Left colon (tissue), 2 donors: ENCODE measurements around the gene HMGA1. TPM values are rescaled to one million over a fixed set of nuclear protein-coding genes. Genes with fewer than 3 reads are reported as not detected.

Experiments
- ATAC-seq: fragments of 200-7000 bp; cut with Tn5 transposase; one replicate; pipeline ENCODE4 v1.9.1; 2020; ENCODE audit warnings: mild to moderate bottlenecking, moderate library complexity
- DNase-seq, 2 donors: peaks; one replicate each; pipeline ENCODE4 v3.0.0-alpha.2; 2020
- intact Hi-C, 2 donors: fragments of 100-400 bp; cut with DNase I in 1 of 2; cut with micrococcal nuclease in 1 of 2; formaldehyde crosslinking; loops; one replicate each; pipeline versions ENCODE4 v1.11.2 to v1.14.0; 2022; cut with DNase I, micrococcal nuclease
- microRNA-seq, 2 donors: library from miRNA; unstranded; fragments of <30 nt; microRNA quantifications; one replicate each; pipeline versions ENCODE4 v1.1.0 to v1.2.0, GENCODE V29; 2020
- total RNA-seq, 2 donors: library from RNA; stranded (reverse); fragmentation: NEBNext Ultra II Directional; extraction: Animal tissue kit (Norgen Biotek cat#: 25700); gene quantifications; one replicate each; pipeline ENCODE4 v1.2.1, GENCODE V29; 2021
- donor health status: DM: no; HTN: no; CAD: no.
- donor health status: DM: yes; HTN: yes; CAD: no.

HMGA1 gene
- total RNA-seq, 2 donors from 2014 or later, result 116 to 152 TPM

- ATAC-seq (no peak), DNase-seq (no peak)
- intact Hi-C loops, result no loop called here
Measured at GRCh38 chr6:34276191-34276590, 39.5 kb downstream of the HMGA1 start.

- DNase-seq (no peak), ATAC-seq (no peak)
- intact Hi-C loops, result no loop called here
Measured at GRCh38 chr6:34276881-34277762, 40.4 kb downstream of the HMGA1 start.

- intact Hi-C loops, result no loop called here
- ATAC-seq, result no peak
- DNase-seq, result no peak
Measured at GRCh38 chr6:34277763-34278112, 41.1 kb downstream of the HMGA1 start.

- ATAC-seq (peak; percentile 26), DNase-seq (no peak)
- intact Hi-C loops, result no loop called here
Measured at GRCh38 chr6:34278833-34279232, 42.2 kb downstream of the HMGA1 start.

- DNase-seq (no peak), ATAC-seq (no peak)
- intact Hi-C loops, result no loop called here
Measured at GRCh38 chr6:34280216-34280615, 43.5 kb downstream of the HMGA1 start.

GRCh38 chr6:34281702-34282334, 45.1 kb downstream of the HMGA1 start:
- DNase-seq, result no peak
- ATAC-seq, result no peak

GRCh38 chr6:34284563-34285447, 48.1 kb downstream of the HMGA1 start:
- intact Hi-C loops, result no loop called here
- ATAC-seq, result no peak
- DNase-seq, result peak; percentile 26 to 43

More at GRCh38 chr6:34281702-34282334, 45.1 kb downstream of the HMGA1 start:
- intact Hi-C loops, result no loop called here

- DNase-seq (no peak), ATAC-seq (no peak)
- intact Hi-C loops, result no loop called here
Measured at GRCh38 chr6:34285448-34286164, 48.9 kb downstream of the HMGA1 start.

GRCh38 chr6:34288581-34288980, 51.9 kb downstream of the HMGA1 start:
- intact Hi-C loops, result no loop called here
- no peak for ATAC-seq
- no peak for DNase-seq

- intact Hi-C loops, result no loop called here
- ATAC-seq (no peak), DNase-seq (no peak)
Measured at GRCh38 chr6:34289137-34289536, 52.5 kb downstream of the HMGA1 start.

GRCh38 chr6:34292954-34293353, 56.3 kb downstream of the HMGA1 start:
- intact Hi-C loops, result no loop called here
- ATAC-seq, result no peak
- no peak for DNase-seq

GRCh38 chr6:34295721-34296120, 59.0 kb downstream of the HMGA1 start:
- intact Hi-C loops, result no loop called here
- ATAC-seq, result no peak
- no peak for DNase-seq

Small RNAs within 50 kb of the gene (microRNA-seq; reads per million reads assigned to microRNA genes)
- 0 reads per million in 2 donors for gene MIR6835

Other genes with a start within 250 kb of the HMGA1 start
- not detected for gene GRM4, start 90.8 kb upstream of the HMGA1 start, total RNA-seq
- 10 to 100 TPM in 1 of 2 donors, 1 to 10 TPM in 1; 8.2 to 11.5 TPM for gene SMIM29, start 12.1 kb downstream of the HMGA1 start, total RNA-seq
- gene NUDT3, start 155.8 kb downstream of the HMGA1 start, total RNA-seq, result 10 to 100 TPM; 19.5 to 21.9 TPM
- gene RPS10, start 189.2 kb downstream of the HMGA1 start, total RNA-seq, result 100 to 1,000 TPM; 904 to 935 TPM
- gene PACSIN1, start 229.2 kb downstream of the HMGA1 start, total RNA-seq, result under 1 TPM in 1 of 2 donors, not detected in 1; 0.34 TPM